Adipocyte (in vitro differentiated cells): ENCODE data around the gene TSPAN18.
A peak's percentile ranks its signal among the peaks of the same experiment; 100 is the strongest.

Source experiments
- DNase-seq: peaks from one replicate; pipeline ENCODE4 v3.0.0-alpha.2; 2015; ENCODE audit warnings: low read depth
- H3K27me3 ChIP-seq: replicated peaks from 2 replicates; pipeline ENCODE4 v1.7.0; 2013; ENCODE audit warnings: mild to moderate bottlenecking, low read length, moderate library complexity; ENCODE audit not compliant: control insufficient read depth, insufficient read depth
- H3K36me3 ChIP-seq: 2 replicates; pipeline ENCODE4 v1.7.0; 2013; ENCODE audit warnings: low read length, mild to moderate bottlenecking, moderate library complexity; ENCODE audit not compliant: control insufficient read depth, insufficient read depth, severe bottlenecking
- H3K4me1 ChIP-seq: 2 replicates; pipeline ENCODE4 v1.7.0; 2013; ENCODE audit warnings: mild to moderate bottlenecking, low read length, moderate library complexity; ENCODE audit not compliant: control insufficient read depth, insufficient read depth
- H3K4me3 ChIP-seq: 2 replicates; pipeline ENCODE4 v1.7.0; 2013; ENCODE audit warnings: mild to moderate bottlenecking, low read length, moderate library complexity
- H3K9ac ChIP-seq: 2 replicates; pipeline ENCODE4 v1.7.0; 2013; ENCODE audit warnings: mild to moderate bottlenecking, low read length, moderate library complexity
- H3K9me3 ChIP-seq: 2 replicates; pipeline ENCODE4 v1.7.0; 2013; ENCODE audit warnings: mild to moderate bottlenecking, low read length, moderate library complexity; ENCODE audit not compliant: control insufficient read depth

The TSPAN18 gene

DNA sequence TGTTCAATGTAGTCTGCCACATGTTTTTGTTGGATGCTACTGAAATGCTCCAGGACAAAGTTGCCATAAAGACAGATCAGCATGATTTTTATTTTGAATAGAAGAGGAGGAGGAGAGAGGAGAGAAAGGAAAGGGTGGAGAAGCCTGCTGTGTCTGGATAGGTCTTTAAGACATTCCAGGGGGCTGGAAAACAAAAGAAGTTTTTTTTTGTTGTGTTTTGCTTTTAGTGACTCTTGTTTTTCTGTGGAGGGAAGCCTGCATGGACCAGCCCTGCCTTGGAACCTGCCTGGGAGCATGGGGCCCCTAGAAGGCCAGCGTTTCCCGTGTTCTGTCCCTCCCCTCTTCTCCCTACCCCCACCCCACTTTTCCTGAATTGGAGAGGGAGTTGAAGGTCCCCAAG, 2.3 kb downstream of the TSPAN18 start:
- Histone ChIP-seq H3K27me3 (peaks cover 64% of the 10 kb centered on the region), H3K9ac (no peak overlapping the region), H3K36me3 (no peaks in the 10 kb centered on the region), H3K4me3 (no peak overlapping the region), H3K4me1 (peaks cover 6% of the 10 kb centered on the region), H3K9me3 (peaks cover 8% of the 10 kb centered on the region)
- no peak for DNase-seq

DNA sequence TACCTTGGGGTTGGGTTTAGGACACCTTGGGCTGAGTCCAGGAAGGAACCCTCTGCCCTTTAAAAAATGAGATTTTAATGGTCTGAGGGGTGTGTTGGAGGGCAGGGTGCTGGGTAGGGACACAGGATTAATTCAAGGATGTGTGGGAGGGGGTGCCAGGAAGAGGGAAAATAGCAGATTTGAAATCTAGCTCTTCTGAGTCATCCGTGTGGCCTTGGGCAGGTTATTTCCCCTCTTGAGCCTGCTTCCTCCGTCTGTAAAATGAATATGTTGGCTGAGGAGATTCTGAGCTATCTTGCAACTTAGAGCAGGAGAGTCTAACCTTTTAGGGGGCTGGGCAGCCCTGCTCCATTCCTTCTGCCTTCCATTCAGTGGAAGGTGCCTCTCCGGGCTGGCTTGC, 3.0 kb downstream of the TSPAN18 start:
- DNase-seq, result no peak
- no peaks in the 10 kb centered on the region for H3K36me3 ChIP-seq
- H3K9me3 ChIP-seq, result peaks cover 8% of the 10 kb centered on the region
- peaks cover 67% of the 10 kb centered on the region for H3K27me3 ChIP-seq
- no peak overlapping the region for H3K9ac ChIP-seq
- H3K4me3 ChIP-seq, result no peak overlapping the region
- H3K4me1 ChIP-seq, result peaks cover 6% of the 10 kb centered on the region

DNA sequence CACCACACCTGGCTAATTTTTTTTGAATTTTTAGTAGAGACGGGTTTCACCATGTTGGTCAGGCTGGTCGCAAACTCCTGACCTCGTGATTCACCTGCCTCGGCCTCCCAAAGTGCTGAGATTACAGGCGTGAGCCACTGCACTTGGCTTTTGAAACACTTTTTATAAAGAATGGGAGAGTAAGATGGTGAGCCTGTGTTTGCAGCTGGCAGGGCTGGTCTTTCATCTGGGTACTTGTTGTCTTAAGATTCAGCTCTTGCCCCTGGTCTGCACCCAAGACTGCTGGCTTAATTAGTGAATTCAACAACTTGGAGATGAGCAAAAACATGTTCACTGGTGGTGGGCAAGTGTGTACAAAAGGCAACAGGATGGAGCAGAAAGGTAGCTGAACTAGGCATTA, 4.0 kb downstream of the TSPAN18 start:
- Histone ChIP-seq H3K36me3 (no peaks in the 10 kb centered on the region), H3K4me3 (no peak overlapping the region), H3K9ac (no peak overlapping the region), H3K9me3 (peaks cover 8% of the 10 kb centered on the region), H3K4me1 (peaks cover 6% of the 10 kb centered on the region), H3K27me3 (peaks cover 70% of the 10 kb centered on the region)
- no peak for DNase-seq

DNA sequence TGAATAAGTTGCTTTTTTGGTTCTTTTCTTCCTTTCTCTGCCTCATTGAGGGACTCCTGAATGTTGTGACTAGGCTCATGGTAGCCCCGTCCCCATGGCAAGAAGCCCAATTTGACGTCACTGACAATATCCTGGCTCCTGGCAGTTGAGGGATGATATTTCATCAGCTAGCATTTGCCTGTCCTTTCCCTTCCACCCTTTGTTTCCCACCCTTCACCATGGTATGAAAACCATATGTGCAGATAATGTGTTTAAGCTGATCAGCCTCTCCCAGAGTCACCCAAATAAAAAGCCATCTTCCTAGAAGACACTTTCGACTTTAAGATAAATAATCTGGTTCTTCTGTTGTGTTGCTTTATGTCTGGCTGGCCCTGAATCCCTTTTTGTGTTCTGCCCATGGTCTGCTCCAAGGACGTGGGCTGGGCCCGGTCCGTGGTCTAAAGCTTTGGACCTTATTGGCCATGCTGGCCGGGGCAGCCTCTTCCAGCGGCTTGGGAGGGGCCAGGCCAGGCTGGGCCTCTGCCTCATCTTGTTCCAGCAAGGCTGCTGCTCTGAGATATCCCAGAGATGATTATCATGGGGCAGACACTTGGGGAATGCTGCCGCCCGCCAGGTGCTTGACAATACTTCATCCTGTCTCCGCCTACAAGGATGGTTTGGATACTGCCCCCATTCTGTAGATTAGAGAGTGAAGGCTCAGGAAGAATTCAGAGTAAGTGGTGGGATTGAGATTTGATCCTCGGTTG, 5.1 kb downstream of the TSPAN18 start:
- DNase-seq, result peak; percentile 30

DNA sequence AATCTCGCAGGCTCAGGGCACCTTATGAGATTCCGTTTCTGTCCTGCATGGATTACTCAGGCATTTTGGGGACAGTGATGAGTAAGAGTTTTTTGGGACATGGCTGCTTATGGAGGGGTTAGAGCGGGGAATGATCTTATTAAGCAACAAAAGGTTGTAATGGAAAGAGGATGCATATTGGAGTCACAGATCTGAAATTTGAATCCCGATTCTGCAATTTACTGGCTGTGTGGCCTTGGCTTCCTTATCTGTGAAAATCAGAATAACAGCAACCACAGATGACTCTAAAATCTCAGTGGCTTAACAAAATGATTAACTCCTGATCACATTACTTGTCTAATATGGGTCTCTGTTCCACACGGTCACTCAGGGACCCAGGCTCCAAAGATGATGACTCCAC, 5.8 kb downstream of the TSPAN18 start:
- peaks cover 8% of the 10 kb centered on the region for H3K9me3 ChIP-seq
- no peak overlapping the region for H3K4me3 ChIP-seq
- no peaks in the 10 kb centered on the region for H3K36me3 ChIP-seq
- no peak overlapping the region for H3K9ac ChIP-seq
- no peak for DNase-seq
- peaks cover 4% of the 10 kb centered on the region for H3K4me1 ChIP-seq
- peaks cover 59% of the 10 kb centered on the region for H3K27me3 ChIP-seq

More for the DNA sequence above, 5.1 kb downstream of the TSPAN18 start:
- Histone ChIP-seq H3K4me1 (peaks cover 6% of the 10 kb centered on the region), H3K9ac (no peak overlapping the region), H3K9me3 (peaks cover 8% of the 10 kb centered on the region), H3K27me3 (peaks cover 62% of the 10 kb centered on the region), H3K36me3 (no peaks in the 10 kb centered on the region), H3K4me3 (no peak overlapping the region)

DNA sequence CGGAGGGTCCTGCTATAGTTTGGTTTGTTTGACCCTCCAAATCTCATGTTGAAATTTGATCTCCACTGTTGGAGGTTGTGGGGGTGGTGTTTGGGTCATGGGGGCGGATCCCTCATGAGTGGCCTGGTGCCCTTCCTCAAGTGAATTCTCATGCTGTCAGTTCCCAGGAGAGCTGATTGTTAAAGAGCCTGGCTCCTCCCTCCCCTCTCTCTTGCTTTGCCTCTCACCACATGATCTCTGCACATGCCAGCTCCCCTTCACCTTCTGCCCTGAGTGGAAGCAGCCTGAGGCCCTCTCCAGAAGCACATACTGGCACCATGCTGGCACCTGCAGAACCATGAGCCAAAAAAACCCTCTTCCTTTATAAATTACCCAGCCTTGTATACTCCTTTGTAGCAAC, 7.1 kb downstream of the TSPAN18 start:
- DNase-seq, result no peak
- Histone ChIP-seq H3K36me3 (no peaks in the 10 kb centered on the region), H3K9ac (no peak overlapping the region), H3K4me3 (no peak overlapping the region), H3K9me3 (peaks cover 8% of the 10 kb centered on the region), H3K27me3 (peaks cover 64% of the 10 kb centered on the region), H3K4me1 (no peaks in the 10 kb centered on the region)

DNA sequence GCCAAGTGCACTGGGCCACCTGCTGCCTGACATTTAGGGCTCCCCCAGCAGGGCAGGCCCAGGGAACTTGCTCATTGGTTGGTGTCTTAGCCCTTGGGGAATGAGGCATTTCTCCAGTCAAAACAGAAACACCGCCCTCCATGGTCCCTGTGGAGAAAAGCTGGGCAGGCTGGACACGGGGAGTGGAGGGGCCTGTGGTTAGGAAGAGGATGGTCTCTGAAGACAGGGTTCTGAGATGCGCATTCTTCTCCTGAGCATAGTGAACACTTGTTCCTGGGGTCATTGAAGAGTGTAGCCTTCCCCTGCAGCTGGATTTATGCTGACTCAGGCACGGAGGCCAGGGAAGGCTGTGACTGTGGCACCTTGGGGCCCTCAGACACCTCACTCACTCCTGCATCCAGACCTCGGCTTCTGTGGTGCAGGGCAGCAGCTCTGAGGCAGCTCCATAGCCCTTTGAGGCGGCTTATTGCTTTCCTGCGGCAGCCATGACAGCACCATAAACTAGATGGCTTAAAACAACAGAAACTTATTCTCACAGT, 8.2 kb downstream of the TSPAN18 start:
- Histone ChIP-seq H3K9ac (no peak overlapping the region), H3K27me3 (peaks cover 62% of the 10 kb centered on the region), H3K9me3 (peaks cover 8% of the 10 kb centered on the region), H3K4me3 (no peak overlapping the region), H3K4me1 (no peaks in the 10 kb centered on the region), H3K36me3 (no peaks in the 10 kb centered on the region)
- DNase-seq, result no peak

DNA sequence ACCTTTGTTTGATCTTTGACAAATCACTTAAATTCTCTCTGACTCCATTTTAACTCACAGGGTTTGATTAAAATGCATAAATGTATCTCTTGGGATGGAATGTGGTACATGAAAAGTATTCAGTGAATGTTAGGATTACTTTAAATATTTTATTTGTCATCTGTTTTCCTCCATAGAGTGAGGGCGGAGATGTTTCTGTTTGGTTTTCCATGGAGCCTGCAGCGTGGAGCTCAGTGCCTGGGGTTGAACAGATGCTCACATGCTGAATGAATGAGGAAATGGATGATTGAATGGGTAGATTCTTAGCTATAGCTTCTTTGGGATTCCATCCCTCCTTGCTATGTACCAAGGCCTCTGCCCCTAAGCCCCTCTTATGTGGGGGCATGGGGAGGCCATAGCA, 10.0 kb downstream of the TSPAN18 start:
- H3K4me3 ChIP-seq, result no peak overlapping the region
- H3K9ac ChIP-seq, result no peak overlapping the region
- DNase-seq, result no peak
- no peaks in the 10 kb centered on the region for H3K4me1 ChIP-seq
- H3K36me3 ChIP-seq, result no peaks in the 10 kb centered on the region
- peaks cover 69% of the 10 kb centered on the region for H3K27me3 ChIP-seq
- peaks cover 8% of the 10 kb centered on the region for H3K9me3 ChIP-seq

DNA sequence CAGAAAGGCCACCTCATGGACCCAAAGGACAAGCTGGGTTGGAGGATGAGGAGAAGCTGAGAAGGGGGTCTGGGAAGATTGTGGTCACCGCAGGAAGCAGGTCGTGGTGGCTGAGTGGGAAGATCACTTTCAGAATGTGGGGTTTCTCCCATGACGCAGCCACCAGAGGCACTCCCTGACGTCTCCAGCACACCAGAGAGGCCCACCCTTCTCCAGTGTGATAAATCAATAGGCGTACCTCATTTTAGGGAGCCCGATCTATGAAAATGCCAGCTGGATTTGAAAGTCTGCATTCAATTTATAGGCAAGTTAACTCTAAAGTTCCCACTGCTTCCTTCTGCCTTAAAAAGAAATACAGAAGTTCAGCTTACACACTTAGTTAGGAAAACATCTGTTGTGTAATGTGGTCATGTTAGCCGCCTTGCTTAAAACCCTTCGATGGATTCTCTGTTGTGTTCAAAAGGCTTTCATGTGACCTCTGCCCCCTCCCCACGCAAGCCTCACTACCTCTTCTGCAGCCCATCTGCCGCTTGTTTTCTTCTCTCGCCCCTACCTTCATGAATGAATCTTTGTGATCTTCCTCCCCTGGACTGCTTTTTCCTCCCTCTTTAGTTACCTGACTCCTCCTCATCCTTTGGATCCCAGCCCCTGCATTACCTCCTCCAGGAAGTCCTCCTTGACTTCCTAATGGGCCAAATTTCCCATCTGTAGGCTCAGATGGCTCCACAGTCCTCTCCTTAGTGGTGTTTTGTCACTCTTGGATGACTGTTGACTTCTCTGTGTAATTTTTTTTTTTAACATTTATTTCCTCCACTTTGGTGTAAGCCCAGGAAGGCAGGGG, 10.7 kb downstream of the TSPAN18 start:
- Histone ChIP-seq H3K4me1 (no peaks in the 10 kb centered on the region), H3K36me3 (no peaks in the 10 kb centered on the region), H3K27me3 (peaks cover 65% of the 10 kb centered on the region), H3K4me3 (no peak overlapping the region), H3K9me3 (peaks cover 7% of the 10 kb centered on the region), H3K9ac (no peak overlapping the region)
- no peak for DNase-seq

DNA sequence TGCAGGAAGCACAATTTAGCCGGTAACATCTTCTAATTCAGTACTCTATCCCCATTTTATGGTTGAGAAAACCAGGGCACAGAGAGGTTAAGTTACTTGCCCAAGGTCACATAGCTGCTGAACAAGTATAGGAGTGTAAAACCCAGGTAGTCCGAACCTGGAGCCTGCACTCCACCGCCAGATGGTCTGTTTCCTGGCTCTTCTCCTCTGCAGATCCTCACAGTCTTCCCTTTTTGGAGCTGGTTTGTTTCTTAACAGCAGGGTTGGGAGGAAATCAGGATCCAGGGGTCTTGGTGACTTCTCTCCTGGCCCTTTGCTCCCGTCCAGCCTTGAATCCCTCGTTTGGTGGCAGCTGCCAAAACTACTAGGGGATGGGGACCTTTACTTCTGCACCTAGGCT, 12.0 kb downstream of the TSPAN18 start:
- Histone ChIP-seq H3K36me3 (no peaks in the 10 kb centered on the region), H3K9ac (no peak overlapping the region), H3K9me3 (no peaks in the 10 kb centered on the region), H3K4me3 (no peak overlapping the region), H3K4me1 (peaks cover under 1% of the 10 kb centered on the region), H3K27me3 (peaks cover 55% of the 10 kb centered on the region)
- no peak for DNase-seq

DNA sequence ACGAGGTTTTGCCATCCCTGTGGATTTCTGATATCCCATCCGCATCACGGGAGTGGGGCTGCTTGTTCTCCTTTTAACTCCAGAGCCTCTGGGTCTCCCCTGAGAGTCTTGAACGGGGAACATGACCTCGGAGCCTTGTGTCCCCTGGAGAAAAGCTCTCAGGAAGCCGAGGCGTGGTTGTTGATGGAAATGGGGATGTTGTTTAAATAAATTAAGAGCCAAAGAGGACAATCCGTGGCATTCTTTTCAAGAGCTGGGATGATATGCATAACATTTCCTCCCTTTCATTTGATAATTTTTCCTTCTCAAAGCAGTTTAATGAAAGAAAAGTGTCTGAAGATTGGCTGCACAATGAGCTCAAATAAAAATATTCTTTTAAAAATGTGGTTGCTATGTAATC, 14.2 kb downstream of the TSPAN18 start:
- Histone ChIP-seq H3K27me3 (peaks cover 42% of the 10 kb centered on the region), H3K36me3 (no peaks in the 10 kb centered on the region), H3K4me1 (peaks cover 9% of the 10 kb centered on the region), H3K9me3 (no peaks in the 10 kb centered on the region), H3K9ac (no peak overlapping the region), H3K4me3 (no peak overlapping the region)
- DNase-seq, result no peak
